Stimulated activated CD4-positive, alpha-beta T cell treated with anti-CD3 and anti-CD28 coated beads, Interleukin-1b, Interleukin-23, amount 100 ng/mL, for 1 hour (primary cell): ENCODE measurements around the gene JDP2.

ENCODE experiments used
- DNase-seq, 2 donors: peaks; one replicate each; pipeline ENCODE4 v3.0.0-alpha.2; 2020; ENCODE audit warnings: low read depth in 2 of 2

The JDP2 gene

GRCh38 chr14:75514673-75515628 is 87.1 kb downstream of the JDP2 start:
- no peak for DNase-seq

- no peak for DNase-seq
Measured at GRCh38 chr14:75515629-75515996, 87.8 kb downstream of the JDP2 start.

- no peak for DNase-seq
Measured at GRCh38 chr14:75518625-75519024, 90.8 kb downstream of the JDP2 start.

- DNase-seq: no peak
Measured at GRCh38 chr14:75519394-75519793, 91.6 kb downstream of the JDP2 start.

- DNase-seq: no peak
Measured at GRCh38 chr14:75519826-75520728, 92.3 kb downstream of the JDP2 start.

GRCh38 chr14:75520852-75521251 is 93.0 kb downstream of the JDP2 start:
- DNase-seq: no peak

GRCh38 chr14:75521415-75522199 is 93.8 kb downstream of the JDP2 start:
- no peak for DNase-seq

- peak; percentile 42 to 47 for DNase-seq
Measured at GRCh38 chr14:75522224-75522982, 94.6 kb downstream of the JDP2 start, which contains the start of gene BATF. Gene BATF, plus strand, starts transcription at chr14:75522469. Its CDS starts 214 bp downstream, at chr14:75522683.

- no peak for DNase-seq
Measured at GRCh38 chr14:75522983-75523318, 95.1 kb downstream of the JDP2 start.
